Activated CD4-positive, CD25-positive, alpha-beta regulatory T cell treated with anti-CD3 and anti-CD28 coated beads, Interleukin-2, amount 50 U/mL, for 24 hours (primary cell): ENCODE data around the gene TTC19.

Experiments used
- ATAC-seq, 2 donors: fragments of 150-1000 bp; cut with Tn5 transposase; one replicate each; pipeline ENCODE4 v1.10.0; 2021; ENCODE audit warnings: mild to moderate bottlenecking in 1 of 2, moderate library complexity in 1 of 2

TTC19 gene, protein sequence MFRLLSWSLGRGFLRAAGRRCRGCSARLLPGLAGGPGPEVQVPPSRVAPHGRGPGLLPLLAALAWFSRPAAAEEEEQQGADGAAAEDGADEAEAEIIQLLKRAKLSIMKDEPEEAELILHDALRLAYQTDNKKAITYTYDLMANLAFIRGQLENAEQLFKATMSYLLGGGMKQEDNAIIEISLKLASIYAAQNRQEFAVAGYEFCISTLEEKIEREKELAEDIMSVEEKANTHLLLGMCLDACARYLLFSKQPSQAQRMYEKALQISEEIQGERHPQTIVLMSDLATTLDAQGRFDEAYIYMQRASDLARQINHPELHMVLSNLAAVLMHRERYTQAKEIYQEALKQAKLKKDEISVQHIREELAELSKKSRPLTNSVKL

DNA sequence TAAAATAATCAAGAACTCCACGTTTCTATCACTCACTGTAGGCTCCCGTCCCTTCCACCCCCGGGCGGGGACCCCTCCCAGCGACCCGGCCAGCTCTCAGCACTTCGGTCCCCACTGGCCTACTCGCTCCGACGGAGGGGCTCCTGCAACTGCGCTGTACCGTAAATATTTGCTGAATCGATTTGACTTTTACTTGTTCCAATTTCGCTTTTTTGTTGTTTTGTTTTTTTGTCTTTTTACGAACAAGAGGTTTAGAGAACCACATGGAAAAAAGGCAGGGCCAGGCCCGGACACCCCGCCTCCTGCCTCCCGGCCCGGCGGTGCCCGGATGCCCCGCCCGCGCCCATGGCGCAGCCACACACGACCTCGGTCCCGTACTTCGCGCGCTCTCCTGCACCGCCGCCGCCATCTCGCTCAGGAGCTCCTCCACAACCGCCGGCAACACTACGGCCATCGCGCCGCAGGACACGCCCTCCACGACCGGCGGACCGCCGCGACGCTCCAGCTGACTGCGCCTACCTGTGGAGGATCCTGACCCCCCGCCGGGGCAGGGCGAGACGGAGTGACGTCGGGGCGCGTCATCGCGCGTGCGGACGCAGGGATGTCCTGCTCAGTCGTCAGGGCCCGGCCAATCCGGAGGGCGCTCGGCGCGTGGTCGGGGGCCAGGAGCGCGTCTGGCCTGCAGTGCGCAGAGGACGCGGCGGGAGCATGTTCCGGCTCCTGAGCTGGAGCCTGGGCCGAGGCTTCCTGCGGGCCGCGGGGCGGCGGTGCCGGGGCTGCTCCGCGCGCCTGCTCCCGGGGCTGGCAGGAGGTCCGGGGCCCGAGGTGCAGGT is at the start of gene TTC19, which contains the start of gene ZSWIM7:
Gene TTC19 (plus strand): TSS at position 684 of the 833 bp plus-strand sequence. CDS start 25 bp downstream, at position 709.
Gene ZSWIM7 (minus strand): TSS at position 564 of the 833 bp plus-strand sequence. CDS start 110 bp downstream, at position 454.
- peak; percentile 91 to 94 for ATAC-seq

DNA sequence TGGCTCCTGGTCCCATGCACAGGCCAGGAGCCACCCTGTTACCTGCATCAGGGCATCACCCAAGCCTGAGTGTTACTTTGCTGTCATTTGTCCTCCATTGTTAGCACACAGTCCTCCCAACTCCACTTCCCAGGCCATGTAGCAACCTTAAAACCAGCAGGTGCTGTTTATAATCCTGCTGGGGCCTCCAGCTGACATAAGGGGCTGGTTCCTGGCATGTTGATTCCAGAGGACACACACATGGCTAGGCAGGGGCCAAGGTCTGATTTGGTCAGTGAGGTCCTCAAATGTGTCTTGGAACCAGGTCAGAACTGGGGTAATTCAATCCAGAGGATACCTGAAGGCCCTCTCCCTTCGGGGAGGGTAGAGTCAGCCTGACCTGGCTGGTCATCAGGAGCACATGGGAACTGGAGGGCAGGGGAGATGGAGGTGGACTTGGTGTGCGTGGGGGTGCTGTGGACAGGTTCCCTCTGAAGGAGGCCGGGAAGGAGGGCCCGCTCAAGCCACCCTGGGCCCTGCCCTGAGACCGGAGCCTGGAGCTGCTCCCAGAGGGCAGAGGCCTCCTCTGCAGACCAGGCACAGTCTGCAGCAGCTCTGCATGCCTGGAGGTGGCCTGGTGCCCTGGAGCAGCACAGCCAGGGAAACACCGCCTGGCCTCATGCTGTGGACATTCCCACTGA is 48.1 kb upstream of the TTC19 start:
- ATAC-seq = no peak

DNA sequence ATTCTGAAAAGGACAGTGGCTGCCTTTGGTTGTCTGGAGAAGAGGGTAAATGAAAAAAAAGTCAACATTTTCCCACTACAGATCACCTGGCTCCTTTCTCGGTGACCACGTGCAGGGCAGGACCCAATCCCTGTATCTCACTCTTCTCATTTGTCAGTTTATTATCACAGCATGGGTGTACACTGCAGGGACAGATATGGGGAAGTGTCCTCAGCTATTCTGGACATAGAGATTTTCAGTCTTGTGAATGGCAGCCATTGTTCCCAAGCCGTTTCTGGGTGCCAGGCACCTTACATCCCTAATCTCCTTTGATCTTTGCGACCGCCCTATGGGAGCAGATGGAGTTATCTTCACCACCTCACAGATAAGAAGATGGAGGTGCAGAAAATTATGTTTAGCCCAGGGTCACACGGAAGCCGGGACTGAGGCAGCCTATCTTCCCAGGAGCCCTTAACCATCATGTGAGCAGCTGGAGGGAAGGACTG is 47.5 kb upstream of the TTC19 start:
- no peak for ATAC-seq

DNA sequence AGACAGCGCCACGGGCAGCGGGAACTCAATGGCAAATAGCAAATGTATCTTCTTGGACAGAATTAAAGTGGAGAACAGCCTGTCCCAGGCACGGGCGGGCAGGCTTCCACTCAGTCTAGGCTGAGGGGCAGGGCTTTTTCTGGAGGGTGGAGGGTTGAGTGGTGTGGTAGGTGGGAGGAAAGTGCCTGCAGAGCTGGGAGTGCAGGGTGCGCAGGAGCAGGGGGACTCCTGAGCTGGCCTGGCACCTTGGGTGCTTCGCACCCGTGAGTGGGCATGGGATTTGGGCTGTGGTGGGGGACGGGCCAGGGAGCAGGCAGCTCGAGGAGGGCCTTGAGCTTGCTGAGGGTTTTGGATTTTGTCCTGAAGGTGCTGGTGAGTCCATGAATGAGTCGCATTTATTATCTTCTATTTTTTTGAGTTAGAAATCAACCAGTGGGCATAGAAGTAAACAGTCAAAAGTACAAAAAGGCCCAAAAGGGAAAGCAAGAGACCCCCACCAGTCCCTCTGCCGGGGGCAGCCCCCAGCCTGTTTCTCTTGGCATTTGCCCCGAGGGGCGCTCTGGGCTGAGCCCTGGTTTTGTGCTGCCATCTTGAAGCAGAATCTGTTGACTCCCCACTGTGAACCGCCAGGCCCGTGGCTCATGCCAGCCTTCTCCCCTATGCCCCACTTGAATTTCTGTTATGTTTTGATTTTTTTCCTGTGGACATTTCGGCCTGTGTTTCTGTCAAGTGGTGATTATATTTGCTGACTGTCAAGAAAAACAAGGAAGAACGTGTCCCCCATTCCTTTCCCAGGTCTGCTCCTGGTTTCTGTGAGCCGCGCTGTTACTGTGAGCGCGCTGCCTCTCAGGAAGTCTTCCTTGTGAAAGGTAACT is 46.5 kb upstream of the TTC19 start:
- ATAC-seq = no peak

DNA sequence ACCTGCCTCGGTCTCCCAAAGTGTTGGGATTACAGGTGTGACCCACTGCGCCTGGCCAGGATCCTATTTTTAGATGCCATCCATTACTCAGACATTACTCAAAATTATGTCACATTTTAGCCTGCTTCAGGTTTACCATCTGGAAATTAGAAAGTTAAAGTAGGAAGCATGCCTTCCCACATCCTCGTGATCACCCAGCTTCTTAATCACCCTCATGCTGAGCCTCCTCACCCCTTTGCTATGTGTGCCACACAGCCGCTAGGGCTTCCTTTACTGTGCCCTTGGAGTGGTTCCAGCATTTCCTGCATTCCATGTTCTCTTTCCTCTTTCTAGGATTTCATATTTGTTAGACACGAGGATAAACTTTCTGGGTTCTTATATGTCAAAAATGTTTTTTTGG is 45.4 kb upstream of the TTC19 start:
- no peak for ATAC-seq

DNA sequence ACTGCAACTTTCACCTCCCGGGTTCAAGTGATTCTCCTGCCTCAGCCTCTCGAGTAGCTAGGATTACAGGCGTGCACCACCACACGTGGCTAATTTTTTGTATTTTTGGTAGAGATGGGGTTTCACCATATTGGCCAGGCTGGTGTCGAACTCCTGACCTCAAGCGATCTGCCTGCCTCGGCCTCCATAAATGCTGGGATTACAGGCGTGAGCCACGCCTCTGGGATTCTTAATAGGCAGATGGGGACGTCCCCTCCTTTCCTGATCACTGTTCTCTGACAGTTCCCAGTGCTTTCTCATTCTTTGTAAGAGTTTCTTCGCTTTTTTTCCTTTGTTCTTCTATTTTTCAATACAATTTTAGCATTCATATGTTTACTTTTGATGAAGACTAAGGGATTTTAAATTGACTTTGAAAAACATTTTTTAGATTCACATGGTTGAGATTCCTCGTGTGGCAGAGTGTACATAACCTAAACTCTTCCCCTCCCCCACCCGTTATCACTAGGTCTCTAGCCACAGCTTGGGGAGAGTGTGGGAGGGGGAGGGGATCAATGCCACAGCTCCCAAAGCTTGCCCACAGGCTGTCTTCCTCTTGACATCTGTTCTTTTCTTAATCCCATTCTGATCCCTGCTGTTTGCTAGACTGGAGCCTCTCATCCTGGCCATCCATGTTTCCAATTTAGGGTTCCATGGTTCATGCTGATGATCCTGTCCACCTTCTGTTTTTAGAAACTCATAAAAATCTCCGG is 43.7 kb upstream of the TTC19 start:
- no peak for ATAC-seq

DNA sequence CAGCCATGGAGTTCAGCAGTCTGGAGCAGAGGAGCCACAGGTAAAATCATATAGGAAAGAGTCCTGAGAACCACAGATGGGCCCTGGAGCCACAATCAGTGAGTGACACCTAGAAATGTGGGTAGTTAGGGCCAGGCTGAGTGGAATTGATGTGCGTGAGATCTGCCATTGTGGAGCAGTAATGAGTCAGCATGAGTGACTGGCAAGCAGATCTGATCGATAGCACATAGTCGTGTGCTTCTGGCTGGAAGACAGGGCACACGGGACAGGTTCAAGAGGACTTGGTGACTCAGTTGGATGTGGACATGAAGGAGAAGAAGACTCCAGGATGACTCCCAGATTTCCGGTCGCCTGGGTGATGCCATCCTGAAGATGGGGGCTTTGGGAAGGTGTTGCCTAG is 42.4 kb upstream of the TTC19 start:
- ATAC-seq = peak; percentile 48 to 60

DNA sequence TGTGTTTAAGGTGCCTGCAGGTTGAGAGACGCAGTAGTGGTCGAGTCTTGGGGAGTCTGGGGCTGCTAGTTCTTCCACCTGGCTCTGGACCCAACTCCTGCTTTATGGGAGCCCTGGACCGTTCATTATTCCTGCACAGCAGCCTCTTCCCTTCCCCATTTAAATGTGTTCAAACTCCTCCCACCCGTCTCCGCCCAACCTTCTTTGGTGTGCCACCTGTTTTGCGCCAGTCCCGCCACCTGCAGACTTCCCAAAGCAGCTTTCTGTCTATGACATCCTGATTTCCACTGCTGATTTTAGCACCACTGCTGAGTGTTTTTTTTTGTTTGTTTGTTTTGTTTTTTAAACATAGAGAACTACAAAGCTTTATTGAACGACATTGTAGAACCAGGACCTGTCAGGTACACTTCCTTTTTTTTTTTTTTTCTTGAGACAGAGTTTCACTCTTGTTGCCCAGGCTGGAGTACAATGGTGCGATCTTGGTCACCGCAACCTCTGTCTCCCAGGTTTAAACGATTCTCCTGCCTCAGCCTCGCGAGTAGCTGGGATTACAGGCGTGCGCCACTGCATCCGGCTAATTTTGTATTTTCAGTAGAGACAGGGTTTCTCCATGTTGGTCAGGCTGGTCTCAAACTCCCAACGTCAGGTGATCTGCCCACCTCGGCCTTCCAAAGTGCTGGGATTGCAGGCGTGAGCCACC is 41.9 kb upstream of the TTC19 start:
- no peak for ATAC-seq

DNA sequence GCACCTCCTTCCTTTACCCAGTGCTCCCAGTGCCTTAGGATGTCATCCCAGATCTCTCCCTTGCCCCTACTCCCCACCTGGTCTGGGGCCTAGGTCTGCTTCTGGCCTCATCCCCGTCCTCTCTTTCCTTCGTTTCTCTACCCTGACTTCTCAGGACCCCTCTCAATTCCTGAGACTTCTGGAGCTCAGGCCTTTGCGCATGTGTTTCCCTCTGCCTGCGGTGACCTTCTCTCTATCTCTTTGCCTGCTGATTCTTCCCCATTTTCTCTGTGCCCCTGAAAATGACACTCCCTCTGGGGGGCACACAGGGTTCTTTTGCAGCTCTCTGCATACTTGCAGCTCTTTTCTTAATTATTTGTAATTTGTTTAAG is 41.2 kb upstream of the TTC19 start:
- no peak for ATAC-seq

DNA sequence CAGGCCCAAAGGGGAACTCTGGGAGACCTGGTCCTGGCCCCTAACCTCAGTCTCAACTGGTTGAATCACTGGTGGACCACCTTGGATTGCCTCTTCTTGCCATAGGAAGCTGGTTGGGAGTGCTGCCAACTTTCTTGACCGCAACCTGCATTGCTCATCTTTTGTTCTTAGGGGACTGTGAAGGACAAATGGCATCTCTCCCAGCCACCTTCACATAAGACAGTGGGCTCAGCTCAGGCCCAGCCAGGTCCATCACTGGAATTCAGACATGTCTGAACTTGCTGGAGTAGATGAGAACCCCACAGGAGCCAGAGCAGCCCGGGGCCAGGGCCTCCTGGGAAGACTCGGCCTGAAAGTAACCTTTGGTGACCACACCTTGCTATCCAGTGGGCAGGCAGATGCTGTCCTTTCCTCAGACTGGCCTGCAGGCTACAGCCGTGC is 35.9 kb upstream of the TTC19 start:
- ATAC-seq = no peak

DNA sequence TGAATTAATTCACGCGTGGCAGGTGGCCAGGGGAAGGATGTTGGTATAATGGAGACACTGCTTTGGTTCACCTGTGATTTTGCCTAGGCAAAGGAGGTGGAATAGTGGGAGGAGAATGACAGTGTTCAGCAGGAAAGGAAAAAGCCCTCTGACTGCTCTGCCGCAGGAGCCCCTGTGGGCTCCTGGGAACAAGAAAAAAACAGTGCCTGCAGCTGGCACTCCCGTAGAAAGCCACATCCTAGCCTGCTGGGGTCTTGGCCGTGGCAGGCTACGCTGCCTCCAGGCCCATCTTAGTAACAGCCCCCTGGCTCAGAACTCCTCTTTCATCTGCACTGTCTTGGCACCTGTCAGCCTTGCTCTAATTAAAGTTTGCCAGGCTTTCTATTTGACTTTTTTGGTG is 34.1 kb upstream of the TTC19 start:
- no peak for ATAC-seq

DNA sequence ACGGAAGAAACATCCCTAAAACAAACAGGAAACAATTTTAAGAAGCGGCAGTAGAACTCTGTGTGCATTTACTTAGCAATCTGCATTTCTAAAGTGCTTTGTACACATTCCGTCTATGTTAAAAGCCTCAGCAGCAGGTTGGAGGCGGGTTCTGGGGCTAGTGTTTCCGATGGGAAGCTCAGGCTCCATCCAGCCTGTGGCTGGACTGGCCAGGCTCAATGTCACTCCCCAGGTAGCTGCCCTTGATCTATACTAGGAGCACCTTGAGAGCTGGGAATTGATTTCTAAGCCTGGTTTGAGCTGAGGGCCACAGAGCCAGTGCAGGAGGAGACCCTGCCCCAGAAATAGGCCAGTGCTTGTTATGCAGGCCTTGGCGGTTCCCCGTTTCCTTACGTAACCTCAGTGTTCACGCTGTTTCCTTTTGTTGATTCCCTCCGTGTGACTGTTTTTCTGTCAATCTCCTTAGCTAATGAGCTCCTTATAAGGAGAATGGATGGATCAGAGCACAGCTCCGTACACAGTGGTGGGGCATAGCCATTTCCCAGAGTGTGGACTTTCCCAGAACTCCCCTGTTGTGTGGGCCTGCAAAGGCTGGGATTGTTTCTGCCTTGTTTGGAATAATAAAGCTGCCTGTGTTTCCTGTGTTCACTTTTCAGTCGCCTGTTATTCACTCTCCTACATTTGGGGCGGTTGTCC is 33.3 kb upstream of the TTC19 start:
- ATAC-seq = no peak

DNA sequence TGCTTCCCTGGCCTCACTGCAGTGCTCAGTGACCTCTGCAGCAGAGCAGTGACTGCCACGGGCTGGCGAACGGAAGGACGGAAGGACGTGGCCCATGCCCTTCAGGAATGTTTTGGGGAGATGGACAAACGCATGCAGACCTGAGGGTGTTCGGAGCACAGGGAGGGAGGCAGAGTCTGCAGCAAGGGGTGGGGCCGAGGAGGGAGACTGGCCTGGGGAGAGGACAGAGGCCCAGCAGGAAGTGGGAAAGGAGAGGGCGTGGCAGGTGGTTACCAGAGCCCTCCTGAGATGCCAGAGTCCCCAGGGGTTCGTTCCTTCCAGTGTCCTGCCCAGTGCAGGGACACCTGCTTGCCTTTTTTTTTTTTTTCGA is 32.8 kb upstream of the TTC19 start:
- ATAC-seq = no peak

DNA sequence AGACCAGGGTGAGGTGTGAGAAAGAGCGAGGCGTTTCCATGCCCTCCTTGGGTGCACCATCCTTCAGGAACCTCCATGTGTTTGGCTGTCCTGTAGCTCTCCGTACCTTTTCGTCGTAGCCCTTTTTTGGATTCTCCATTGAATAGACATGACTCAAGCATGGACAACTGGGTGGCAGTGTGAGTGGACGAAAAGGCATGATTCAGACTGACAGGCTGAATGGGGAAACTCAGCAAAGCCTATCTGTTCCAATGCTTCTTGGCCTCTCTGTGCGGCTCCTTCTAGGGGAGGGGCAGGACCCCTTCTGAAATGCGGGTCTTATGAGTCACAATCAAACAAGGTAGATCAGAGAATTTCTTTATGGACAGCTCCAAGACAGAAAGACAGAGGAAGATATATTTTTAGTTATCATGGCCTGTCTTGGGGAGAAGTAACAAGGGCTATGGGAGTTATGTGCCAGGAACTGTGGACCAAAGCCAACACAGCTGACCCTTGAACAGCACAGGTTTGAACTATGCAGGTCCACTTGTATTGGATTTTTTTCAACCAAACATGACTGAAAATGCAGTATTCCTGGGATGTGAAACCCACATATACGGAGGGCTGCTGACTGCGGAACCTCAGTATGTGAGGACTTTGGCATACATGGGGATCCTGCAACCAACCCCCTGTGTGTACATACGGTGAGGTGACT is 31.8 kb upstream of the TTC19 start:
- ATAC-seq = no peak

DNA sequence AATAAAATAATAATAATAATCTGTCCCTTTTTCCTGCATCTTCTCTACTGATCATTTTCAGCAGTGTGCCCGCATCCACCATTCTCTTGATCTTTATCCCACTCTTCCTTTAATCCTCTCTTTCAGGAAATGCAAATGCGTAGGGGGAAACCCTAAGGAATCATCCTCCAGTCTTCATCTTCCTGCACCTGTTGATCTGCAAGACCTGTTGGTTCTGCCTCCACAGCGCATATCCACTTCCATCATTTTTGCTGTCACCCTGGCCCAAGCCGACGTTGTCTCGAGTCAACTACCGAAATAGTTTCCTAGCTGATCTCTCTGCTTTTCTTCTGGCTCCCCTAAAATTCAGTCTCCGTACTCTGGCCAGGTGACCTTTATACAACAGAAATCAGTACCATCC is 30.2 kb upstream of the TTC19 start:
- no peak for ATAC-seq

DNA sequence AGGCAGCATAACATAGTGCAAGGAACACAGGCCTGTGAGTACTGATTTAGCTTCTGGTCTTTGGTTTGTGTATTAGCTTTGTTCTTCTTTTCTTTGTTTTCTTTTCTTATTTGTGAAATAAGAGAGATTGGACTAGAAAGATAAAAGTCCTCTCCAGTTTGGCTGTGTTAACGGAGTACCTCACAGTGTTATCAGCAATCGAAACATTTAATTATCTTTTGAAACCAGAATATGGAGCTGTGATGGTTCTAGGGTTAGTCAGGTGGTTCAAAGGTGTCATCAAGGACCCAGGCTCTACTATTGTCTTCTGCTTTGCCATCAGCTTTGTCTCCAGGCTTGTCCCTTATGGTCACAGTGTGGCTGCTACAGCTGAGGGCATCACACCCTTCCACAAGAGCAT is 29.1 kb upstream of the TTC19 start:
- no peak for ATAC-seq

DNA sequence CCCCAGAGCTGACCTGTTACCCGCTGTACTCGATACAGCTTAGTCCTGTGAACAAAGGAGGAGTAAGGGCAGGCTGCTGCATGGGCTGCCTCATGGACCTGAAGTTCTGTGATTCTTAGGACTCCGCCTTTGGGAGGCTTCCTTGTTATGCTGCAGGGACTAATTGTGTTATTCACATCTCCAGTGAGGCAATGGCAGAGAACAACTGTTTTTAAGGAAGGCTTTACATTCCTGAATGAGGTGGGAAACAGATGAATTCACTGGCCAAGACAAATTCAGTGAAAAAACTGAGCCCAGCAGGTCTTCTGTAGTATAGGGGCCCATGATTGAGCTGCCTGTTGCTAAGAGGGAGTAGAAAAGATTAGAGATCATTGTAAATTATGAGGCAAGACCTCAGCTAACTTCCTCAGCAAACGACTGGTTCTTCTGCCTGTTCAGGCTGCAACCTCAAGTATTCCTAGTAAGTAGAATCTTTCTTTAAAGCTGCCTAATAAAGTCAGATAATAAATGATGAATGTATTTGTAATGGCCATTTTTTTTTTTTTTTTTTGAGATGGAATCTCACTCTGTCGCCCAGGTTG is 28.4 kb upstream of the TTC19 start:
- no peak for ATAC-seq

DNA sequence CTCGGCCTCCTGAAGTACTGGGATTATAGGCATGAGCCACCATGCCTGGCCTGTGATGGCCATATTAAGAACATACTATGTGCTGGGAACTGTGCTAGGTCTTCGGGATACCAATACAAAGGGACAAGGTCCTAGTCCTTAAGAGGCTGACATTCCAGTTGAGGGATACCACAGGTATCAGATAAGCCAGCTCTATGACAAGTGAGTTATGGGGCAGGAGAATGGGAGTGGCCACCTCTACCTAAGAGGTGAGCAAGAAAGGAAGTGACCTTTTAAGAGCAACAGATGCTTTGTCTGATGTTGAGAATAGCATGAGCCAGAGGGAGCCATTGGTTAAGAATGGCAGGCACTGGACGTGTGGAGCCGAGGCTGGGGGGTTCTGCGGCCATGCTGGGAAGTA is 27.7 kb upstream of the TTC19 start:
- no peak for ATAC-seq

DNA sequence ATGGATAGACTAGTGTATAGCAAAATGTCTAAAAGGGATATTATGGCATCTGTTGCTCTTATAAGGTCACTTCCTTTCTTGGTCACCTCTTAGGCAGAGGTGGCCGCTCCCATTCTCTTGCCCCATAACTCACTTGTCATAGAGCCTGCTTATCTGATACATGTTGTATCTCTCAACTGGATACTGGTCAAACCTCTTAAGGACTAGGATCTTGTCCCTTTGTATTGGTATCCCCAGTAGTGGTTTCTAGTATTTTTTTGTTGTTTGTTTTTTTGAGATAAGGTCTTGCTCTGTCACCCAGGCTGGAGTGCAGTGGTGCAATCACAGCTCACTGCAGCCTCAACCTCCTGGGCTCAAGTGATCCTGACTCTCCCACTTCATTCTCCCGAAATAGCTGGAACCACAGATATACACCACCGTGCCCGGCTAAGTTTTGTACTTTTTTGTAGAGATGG is 27.1 kb upstream of the TTC19 start:
- no peak for ATAC-seq
